IPS-NIHi11 (cell line): ENCODE measurements around the gene ECHS1.
"Not testable (repeated sequence)": the region's sequence is repeated elsewhere in the genome, so short reads cannot be mapped to it uniquely, and the experiment has no call there.

Experiments
- DNase-seq: peaks from one replicate; pipeline ENCODE4 v3.0.0; 2012; ENCODE audit warnings: mixed read lengths, low spot score

Gene ECHS1

DNA sequence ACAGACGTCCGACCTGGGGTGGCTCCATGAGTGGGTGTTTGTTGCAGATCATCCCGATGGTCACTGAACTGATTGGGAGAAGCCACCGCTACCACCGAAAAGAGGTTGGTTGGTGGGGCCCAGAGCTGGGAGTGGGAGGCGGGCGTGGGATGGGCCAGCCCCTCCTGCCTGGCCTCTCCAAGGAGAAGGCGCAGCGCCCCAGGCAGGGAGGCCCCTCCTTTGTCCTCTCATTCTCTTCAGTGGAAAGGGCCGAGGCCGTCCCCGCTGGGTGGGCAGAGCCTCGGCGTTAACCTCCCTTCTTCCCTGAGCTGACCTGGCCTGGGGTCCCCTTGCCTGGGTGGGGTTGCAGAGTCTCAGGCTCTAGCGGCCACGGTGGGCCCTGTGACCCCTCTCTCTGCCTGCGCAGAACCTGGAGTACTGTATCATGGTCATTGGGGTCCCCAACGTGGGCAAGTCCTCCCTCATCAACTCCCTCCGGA, 26.0 kb upstream of the ECHS1 start:
- no peak for DNase-seq

DNA sequence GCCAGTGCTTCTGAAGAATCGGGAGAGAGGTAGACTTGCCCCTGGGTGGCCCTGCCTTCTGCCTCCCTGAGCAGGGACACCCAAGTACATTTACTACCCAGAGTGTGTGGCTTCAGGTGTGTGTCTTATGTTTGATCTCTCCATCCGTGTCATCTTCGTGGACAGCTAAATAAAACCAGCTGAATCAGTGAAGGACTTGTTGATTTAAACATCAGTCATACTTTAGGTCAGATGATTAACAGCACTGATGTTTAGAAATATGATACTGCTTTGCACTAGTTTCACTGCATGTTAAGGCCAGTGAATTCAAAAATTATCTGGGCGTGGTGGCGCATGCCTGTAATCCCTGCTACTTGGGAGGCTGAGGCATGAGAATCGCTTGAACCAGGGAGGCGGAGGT, 24.8 kb upstream of the ECHS1 start:
- DNase-seq, result no peak

DNA sequence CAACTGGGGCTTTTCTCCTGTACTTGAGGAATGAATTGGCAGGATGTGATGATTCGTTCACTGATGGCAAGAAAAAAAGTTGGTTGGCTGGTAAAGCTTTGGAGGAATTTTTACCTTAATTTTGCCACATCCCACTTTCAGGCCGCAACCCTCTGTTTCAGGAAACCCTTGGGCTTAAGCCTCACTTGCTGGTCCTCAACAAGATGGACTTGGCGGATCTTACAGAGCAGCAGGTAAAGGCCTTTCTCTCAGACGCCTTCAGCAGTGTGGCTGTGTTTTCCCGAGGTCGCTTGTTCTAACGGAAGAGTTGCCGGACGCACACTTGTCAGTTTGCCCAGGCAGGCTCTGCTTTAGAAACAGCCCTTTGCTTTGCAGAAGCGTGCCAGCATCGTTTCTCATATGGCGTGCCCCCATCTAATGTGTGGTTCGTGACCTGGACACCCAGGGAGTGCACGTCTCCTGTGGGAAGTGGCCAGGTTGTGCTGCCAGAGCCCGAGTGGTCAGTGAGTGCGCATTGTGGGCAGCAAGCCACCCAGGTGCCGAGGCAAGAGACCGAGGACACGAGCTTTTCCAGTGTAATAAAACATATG, 23.0 kb upstream of the ECHS1 start:
- no peak for DNase-seq

DNA sequence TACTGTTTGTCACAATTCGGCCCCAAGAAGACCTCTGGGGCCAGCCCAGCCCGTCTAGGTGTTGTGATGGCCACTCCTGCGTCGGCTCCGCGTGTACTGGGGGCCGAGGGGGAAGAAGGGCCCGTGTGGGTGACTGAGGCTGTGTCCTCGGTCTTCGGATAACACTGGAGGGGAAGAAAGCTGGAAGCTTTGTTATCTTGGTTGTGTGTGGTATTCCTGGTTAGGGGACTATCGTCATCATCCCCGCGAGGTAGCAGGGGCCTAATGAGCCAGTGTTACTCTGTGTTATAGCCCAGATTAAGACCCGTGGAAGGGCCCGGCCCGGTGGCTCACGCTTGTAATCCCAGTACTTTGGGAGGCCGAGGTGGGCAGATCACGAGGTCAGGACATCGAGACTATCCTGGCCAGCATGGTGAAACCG, 21.7 kb upstream of the ECHS1 start:
- DNase-seq, result no peak

DNA sequence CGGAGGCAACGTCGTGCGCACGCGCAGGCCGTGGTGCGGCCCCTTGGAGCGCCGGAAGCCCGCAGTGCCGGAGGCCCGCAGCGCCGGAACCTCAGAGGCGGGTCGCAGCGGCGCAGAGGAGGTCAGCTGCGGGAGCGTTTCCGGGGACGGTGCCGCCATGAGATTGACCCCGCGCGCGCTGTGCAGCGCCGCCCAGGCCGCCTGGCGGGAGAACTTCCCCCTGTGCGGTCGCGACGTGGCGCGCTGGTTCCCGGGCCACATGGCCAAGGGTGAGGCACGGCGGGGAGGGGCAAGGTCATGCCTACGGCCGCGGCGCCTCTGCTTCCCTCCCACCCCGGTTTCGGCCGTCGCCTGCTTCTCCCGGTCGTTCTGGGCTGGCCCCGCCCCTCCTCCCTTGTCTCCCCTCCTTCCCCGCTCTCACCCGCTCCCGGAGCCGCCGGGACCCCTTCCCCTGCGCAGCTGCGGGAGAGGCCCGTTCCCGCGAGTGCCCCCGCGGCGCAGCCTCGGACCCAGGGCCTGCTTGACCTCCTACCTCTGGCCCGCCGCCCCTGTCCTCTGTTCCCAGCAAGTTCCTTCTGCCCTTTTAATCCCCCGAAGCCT, 21.0 kb upstream of the ECHS1 start, which contains the start of gene MTG1:
MTG1 (plus strand) TSS at position 94 of the 600 bp plus-strand sequence; CDS start at position 158, 64 bp downstream.
- DNase-seq, result peak; percentile 100

DNA sequence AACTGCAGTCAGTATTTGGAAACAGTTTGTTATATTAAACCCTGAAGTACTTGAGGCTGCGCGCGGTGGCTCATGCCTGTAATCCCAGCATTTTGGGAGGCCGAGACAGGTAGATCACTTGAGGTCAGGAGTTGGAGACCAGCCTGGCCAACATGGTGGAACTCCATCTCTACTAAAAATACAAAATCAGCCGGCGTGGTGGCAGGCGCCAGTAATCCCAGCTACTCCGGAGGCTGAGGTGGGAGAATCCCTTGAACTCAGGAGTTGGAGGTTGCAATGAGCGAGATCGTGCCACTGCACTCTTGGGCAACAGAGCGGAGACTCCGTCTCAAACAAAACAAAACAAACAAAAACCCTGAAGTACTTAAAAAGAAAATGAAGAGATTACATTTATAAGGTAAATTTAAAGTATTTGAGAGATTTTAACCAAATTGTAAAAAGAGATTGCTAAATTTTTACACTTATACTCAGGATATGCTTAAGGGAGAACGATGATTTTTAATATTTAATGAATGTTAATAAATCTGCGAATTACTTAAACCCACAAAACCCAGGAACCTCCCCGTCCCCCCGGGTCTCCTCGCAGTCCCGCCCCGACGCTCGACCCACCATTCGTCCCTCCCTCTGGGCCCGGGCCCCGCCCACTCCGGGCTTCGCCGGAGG, 20.4 kb upstream of the ECHS1 start:
- no peak for DNase-seq

DNA sequence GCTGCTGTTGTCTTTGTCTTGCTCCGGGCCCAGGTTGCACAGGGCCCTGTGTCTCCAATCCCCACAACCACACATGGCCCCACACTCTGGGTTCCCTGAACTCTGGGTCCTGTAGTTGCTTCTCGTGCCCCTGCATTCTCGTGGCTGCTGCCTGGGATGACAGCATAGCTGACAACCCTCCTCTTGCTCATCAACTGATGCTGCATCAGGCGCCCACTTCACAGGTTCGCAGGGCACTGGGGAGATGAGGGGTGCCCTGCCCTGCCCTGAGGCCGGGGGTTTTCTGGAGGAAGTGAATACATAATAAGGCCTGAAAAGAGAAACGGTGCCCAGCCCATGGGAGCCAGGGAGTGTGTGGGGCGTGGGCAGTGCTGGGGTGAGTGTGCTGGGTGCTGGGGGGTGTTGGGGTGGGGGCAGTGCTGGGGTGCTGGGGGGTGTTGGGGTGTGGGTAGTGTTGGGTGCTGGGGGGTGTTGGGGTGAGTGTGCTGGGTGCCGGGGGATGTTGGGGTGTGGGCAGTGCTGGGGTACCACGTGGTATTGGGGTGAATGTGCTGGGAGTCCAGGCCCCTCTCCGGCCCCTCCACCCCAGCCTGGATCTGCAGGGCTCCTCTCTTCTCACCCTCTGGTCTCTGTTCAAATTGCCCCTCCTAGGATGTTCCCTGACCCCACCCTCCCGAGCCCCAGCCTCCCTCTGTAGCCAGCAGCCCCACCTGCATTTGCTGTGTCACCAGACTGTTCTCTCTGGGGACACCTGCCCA, 18.8 kb upstream of the ECHS1 start:
- no peak for DNase-seq

DNA sequence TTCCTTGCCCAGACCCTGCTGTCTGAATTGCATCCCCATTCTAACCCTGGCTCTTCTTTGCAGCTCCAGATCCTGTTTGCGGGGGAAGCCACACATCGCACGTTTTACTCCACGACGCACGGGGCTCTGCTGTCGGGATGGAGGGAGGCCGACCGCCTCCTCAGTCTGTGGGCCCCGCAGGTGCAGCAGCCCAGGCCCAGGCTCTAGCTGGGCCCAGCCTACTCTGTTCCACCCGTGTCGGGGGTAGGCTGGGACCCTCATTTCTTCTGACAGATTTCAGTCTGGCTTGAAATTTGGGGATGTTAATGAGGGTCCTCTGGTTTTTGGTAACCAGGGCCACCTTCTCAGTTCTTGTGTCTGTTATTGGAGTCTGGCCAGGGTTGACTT, 18.1 kb upstream of the ECHS1 start:
- no peak for DNase-seq

DNA sequence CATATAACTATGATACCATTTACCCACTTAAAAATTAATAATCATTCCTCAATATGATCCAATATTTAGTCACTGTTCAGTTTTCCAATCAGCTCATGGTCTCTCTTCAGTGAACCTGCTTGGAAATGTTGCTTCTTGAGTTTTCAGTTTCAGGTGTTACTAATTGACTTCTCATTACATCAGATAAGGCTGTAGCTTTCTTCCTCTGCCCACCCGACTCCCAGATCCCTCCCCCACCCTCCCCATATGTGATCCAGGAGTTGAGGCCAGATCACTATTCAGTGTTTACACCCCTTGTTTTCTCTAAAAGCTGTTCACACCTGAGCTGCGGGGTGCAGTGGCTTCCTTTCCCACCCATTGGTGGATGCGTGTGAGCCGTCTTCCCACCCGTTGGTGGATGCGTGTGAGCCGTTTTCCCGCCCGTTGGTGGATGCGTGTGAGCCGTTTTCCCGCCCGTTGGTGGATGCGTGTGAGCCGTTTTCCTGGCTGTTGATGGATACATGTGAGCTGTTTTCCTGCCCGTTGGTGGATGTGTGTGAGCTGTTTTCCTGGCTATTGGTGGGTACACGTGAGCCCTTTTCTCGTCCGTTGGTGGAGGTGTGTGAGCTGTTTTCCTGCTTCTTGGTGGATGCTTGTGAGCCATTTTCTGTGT, 17.6 kb upstream of the ECHS1 start:
- DNase-seq, result no peak

DNA sequence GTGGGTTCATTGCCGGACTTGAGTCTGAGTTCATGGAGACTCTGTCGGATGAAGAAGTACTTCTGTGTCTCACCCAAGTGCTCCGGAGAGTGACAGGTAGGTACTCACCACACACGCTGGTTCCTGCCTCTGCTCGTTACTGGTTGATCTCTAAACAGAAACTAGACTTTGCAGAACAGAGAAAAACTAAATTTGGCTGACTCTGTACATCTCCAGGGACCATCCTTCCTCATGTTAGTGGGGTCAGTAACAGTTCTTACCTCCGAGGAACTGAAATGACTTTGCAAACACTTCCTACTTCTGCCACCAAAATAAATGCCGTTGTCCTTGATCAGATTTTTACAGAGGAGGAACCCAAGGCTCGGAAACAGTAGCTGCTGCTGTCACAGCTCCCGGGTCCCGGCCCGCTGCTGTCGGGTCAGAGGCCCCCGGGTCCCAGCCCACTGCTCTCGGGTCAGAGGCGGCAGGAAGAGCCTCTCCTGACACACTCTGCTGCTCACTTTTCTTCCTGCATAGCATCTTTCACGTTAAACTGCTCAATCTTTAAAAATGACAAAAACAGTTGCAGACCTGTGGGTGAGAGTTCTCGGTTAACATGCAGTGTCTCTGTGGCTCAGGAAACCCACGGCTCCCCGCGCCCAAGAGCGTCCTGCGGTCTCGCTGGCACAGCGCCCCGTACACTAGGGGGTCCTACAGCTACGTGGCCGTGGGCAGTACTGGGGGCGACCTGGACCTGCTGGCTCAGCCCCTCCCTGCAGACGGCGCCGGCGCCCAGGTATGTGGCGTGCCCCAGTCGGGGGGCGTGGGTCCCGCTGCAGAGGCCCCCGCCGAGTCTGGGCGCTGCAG, 16.0 kb upstream of the ECHS1 start:
- no peak for DNase-seq

DNA sequence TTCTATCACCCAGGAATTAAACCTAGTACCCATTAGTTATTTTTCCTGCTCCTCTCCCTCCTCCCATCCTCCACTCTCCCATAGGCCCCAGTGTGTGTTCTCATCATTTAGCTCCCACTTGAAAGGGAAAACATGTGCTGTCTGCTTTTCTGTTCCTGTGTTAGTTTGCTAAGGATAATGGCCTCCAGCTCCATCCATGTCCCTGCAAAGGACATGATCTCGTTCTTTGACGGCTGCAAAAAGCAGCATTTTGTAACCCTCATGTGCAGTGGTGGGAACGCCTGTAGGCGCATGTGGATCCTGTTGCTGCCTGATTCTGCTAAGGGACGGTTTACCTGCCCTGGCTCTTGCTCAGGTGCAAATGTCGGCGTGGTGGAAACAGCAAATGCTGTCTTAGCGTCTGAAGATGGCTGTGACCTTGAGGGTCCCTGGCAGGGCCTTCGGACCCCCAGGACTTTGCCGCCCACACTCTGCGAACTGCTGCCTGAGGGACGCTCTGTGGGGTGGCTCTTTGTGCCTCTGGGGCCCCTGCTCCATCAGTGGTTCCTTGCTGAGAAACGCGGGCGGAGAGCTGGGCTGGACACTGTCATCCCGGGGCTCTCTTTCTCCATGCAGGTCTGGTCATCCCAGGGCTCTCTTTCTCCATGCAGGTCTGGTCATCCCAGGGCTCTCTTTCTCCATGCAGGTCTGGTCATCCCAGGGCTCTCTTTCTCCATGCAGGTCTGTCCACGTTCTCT, 15.2 kb upstream of the ECHS1 start:
- DNase-seq, result no peak

DNA sequence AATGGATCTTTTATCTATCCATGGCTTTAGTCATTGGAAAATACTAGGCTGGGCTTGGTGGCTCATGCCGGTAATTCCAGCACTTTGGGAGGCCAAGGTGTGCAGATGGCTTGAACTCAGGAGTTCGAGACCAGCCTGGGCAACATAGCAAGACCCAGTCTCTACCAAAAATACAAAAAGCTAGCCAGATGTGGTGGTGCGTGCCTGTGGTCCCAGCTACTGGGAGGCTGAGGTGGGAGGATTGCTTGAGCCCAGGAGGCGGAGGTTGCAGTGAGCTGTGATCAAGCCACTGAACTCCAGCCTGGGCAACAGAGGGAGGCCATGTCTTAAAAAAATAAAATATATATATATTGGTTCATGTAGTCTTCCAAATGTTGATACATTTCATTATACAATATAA, 13.8 kb upstream of the ECHS1 start:
- not testable (repeated sequence) for DNase-seq

DNA sequence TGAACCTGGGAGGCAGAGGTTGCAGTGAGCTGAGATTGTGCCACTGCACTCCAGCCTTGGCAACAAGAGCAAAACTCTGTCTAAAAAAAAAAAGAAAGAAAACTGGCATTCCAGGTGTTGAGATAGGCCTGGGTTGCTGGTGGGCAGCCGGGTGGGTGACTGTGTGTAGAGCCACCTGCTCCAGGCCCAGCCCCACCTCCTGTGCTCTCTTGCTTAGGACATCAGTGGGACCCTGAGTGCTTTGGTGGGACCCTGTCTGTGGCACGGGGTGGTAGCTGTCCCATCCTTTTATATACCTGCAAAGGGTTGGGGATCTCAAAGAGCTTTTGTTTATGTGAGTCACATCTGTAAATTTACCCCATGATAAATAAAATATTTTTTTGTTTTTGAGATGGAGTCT, 12.1 kb upstream of the ECHS1 start:
- DNase-seq, result no peak

DNA sequence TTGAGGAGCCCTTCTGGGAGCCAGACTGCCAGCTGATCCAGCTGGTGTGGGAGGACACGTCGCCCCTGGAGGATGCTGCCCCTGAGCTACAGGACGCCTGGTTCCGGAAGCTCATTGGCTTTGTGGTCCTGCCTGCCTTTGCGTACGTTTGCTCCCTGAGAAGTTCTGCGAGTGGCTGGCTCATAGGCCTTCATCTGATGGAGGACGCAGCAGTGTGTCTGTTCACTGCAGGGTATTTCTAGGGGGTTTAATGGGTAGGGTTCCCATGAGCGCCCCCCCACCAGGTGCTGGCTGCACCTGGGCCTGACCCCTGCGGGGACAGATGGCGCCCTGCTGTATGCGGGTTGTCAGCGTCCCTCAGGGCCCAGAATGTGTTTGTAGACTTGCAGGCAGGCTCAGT, 10.9 kb upstream of the ECHS1 start:
- no peak for DNase-seq

DNA sequence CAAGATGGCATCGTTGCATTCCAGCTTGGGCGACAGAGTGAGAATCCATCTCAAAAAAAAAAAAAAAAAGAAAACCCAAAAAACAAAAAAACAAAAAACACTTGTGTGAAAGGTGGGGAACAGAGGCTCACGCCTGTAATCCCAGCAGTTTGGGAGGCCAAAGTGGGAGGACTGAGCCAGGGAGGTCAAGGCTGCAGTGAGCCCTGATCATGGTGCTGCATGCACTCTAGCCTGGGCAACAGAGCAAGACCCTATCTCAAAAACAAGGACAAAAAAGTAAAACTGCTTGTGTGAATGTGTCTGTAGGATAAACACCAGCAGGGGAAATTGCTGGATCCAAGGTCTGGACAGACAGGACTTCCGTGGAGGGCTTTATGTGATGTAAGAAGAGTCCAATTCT, 10.4 kb upstream of the ECHS1 start:
- DNase-seq, result no peak

DNA sequence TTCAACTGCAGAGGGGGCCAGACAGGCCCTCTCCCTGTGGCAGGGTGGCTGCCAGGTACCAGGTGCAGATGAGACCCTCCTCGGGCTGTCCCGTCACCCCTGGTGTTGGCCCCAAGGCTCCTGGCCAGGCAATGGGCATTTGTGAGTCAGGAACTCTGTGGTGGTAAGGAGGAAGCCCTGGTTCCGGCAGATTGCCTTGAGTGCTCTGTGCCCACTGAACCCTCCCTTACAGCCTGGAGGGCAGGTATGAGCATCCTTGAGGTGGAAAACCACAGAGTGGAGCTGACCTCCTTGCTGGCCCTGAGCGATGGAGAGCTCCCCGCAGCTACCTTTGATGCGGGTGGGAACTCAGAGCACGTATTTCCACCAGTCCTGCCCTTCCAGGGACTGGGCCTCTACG, 7.9 kb upstream of the ECHS1 start:
- no peak for DNase-seq

DNA sequence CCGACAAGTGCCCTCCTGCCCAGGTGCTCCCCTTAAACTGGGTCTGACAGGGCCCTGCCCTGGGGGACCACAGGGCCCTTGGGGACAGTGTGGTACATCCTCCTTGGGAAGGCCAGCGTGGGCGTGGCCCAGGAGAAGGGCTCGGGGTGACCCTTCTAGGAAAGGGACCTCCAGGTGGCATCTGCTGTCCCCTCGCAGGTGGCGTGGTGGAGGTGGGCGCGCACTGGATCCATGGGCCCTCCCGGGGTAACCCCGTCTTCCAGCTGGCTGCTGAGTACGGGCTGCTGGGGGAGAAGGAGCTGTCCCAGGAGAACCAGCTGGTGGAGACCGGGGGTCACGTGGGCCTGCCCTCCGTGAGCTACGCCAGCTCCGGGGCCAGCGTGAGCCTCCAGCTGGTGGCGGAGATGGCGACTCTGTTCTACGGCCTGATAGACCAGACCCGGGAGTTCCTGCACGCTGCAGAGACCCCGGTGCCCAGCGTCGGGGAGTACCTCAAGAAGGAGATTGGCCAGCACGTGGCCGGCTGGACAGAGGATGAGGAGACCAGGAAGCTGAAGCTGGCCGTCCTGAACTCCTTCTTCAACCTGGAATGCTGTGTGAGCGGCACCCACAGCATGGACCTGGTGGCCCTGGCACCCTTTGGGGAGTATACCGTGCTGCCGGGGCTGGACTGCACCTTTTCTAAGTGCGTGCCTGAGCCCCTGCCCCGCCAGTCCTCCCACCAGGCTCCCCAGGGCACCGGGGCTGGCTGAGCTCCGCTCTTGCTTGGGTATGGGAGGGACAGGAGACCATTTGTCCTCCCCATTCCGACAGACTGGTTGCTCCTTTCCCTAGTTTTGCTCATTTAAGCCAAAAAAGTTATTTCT, 6.9 kb upstream of the ECHS1 start:
- peak; percentile 38 for DNase-seq

DNA sequence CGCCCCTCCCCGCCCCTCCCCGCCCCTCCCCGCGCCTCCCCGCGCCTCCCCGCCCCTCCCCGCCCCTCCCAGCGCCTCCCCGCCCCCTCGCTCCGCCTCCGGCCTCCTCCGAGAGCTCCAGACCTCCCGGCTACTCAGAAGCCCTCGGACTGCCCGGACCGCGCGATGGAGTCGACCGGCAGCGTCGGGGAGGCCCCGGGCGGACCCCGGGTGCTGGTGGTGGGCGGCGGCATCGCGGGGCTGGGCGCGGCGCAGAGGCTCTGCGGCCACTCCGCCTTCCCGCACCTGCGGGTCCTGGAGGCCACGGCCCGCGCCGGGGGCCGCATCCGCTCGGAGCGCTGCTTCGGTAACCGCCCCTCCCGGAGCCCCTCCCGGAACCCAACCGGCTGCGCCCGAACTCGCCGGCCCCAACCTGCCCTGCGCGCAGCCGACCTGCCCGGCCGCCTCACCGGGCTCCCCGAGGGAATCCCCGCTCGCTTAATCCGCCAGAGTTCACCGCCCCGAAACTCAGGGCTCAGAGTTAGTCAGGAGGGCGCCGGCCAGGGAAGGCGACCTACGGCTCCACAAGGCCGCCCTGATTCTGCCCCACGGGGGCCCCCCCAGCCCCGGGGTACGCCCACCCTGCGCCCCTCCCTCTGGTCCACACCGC, 6.1 kb upstream of the ECHS1 start, which contains the start of gene PAOX:
PAOX (plus strand) TSS at position 111 of the 649 bp plus-strand sequence; CDS start at position 166, 55 bp downstream.
- peak; percentile 93 for DNase-seq
